ENCODE measurements around the gene SCN3A.
A peak's percentile ranks its signal among the peaks of the same experiment; 100 is the strongest.

SCN3A gene

GRCh38 chr2:165144315-165144714, 59.5 kb downstream of the SCN3A start:
- no peaks in the 10 kb centered on the region for H3K36me3 ChIP-seq (ENCODE audit: control insufficient read depth, insufficient read depth, low read length, severe bottlenecking)
- no peak for DNase-seq (ENCODE audit: low read depth)
- H3K27me3 ChIP-seq (replicated peaks; ENCODE audit: control insufficient read depth, insufficient read depth, low read length) = no peaks in the 10 kb centered on the region
- no peak overlapping the region for H3K4me3 ChIP-seq (ENCODE audit: low read length)
- H3K9me3 ChIP-seq (ENCODE audit: control insufficient read depth, low read length) = no peaks in the 10 kb centered on the region
- no peak overlapping the region for H3K9ac ChIP-seq (ENCODE audit: low read length)
- no peaks in the 10 kb centered on the region for H3K4me1 ChIP-seq (ENCODE audit: control insufficient read depth, insufficient read depth, low read length)

DNA sequence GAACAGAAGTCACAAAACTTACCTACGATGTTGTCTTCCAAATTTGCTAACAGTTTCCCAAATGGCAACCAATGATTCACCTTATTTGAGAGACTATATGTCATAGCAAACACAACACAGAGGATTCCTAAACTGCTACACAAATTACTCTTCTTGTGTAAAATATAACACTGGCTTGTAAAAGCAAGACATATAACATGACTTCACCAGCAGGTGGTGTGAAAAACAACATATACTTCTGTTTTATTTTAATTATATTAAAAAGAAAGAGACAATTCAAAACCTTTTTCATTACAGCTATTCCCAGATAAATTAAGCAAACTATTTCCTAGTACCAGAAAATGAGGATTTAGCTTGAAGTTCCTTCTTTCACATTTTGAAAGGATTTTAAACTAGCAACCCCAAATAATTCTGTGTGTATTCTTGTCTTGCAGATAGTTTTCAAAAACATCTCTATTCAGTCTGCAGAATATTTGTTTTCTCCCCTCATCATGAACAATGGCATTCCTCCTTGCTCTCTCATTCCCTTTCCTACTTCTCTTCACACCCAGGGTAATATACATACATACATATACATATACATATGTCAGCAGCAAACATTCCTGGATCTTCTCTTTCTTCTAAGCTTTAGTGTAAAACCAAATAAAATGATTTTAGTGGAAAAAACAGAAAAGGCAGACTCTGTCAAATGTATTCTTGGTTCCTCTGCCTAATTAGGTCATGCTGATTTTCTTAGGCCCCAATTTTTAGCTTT, 62.1 kb downstream of the SCN3A start:
- no peak overlapping the region for H3K9ac ChIP-seq (ENCODE audit: low read length)
- no peaks in the 10 kb centered on the region for H3K9me3 ChIP-seq (ENCODE audit: control insufficient read depth, low read length)
- no peaks in the 10 kb centered on the region for H3K4me1 ChIP-seq (ENCODE audit: control insufficient read depth, insufficient read depth, low read length)
- H3K36me3 ChIP-seq (ENCODE audit: control insufficient read depth, insufficient read depth, low read length, severe bottlenecking) = no peaks in the 10 kb centered on the region
- no peaks in the 10 kb centered on the region for H3K27me3 ChIP-seq (replicated peaks; ENCODE audit: control insufficient read depth, insufficient read depth, low read length)
- no peak overlapping the region for H3K4me3 ChIP-seq (ENCODE audit: low read length)
- peak; percentile 53 for DNase-seq (ENCODE audit: low read depth)

DNA sequence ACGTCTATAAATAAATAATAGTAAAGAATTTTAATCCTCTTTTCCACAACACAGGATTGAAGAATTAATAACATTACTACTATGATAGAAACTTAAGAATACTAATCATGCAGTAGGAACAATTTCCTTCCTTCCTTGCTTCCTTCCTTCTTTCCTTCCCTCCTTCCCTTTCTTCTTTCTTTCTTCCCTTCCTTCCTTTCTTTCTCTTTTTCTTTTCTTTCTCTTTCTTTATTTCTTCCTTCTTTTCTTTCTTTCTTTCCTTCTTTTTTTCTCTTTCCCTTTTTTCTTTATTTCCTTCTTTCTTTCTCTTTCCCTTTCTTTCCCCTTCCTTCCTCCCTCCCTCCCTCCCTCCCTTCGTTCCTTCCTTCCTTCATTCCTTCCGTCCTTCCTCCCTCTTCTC, 77.6 kb downstream of the SCN3A start:
- H3K4me1 ChIP-seq (ENCODE audit: control insufficient read depth, insufficient read depth, low read length) = no peaks in the 10 kb centered on the region
- no peak overlapping the region for H3K9ac ChIP-seq (ENCODE audit: low read length)
- H3K4me3 ChIP-seq (ENCODE audit: low read length) = no peak overlapping the region
- no peaks in the 10 kb centered on the region for H3K9me3 ChIP-seq (ENCODE audit: control insufficient read depth, low read length)
- no peaks in the 10 kb centered on the region for H3K27me3 ChIP-seq (replicated peaks; ENCODE audit: control insufficient read depth, insufficient read depth, low read length)
- DNase-seq (ENCODE audit: low read depth) = no peak
- H3K36me3 ChIP-seq (ENCODE audit: control insufficient read depth, insufficient read depth, low read length, severe bottlenecking) = no peaks in the 10 kb centered on the region

- Histone ChIP-seq H3K36me3 (ENCODE audit: control insufficient read depth, insufficient read depth, low read length, severe bottlenecking) (no peaks in the 10 kb centered on the region), H3K27me3 (replicated peaks; ENCODE audit: control insufficient read depth, insufficient read depth, low read length) (no peaks in the 10 kb centered on the region), H3K9me3 (ENCODE audit: control insufficient read depth, low read length) (no peaks in the 10 kb centered on the region), H3K4me1 (ENCODE audit: control insufficient read depth, insufficient read depth, low read length) (no peaks in the 10 kb centered on the region), H3K4me3 (ENCODE audit: low read length) (no peak overlapping the region), H3K9ac (ENCODE audit: low read length) (no peak overlapping the region)
- DNase-seq (ENCODE audit: low read depth) = no peak
Observed at GRCh38 chr2:165122521-165122920, 81.3 kb downstream of the SCN3A start.

DNA sequence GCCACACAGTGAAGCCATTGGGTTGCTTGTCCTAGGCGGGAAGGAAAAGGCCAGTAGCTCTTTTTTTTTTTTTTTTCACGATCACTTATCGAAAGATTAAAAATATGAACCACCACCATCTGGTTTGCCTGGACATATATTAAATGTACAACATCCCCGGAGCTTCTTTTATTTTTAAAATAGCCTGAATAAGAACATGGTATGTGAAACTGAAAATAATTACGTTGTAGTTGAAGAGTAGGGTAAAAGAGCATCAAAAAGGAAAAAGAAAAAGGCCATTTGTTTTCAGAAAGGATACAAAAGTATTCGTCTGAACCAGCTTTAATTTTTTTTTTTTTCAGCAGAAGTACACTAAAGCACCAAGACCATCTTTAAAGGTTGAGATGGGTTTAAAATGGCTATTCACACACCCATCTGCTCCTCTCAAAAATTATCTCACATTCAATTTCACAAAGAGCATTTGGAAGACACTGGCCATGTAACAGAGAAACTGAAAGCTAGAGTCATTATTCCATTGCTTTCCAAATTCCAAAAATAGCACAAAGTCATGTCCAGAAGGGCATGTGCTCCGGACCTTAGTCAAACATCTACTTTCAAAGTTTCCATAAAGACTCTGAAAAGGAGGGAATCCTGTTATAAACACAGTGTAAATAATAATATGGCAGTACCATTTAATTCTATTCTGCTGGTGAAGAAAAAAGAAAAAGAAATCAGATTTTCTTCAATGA, 82.9 kb downstream of the SCN3A start:
- H3K9ac ChIP-seq (ENCODE audit: low read length) = no peak overlapping the region
- peak overlapping the region; percentile 22 for H3K4me3 ChIP-seq (ENCODE audit: low read length)
- H3K27me3 ChIP-seq (replicated peaks; ENCODE audit: control insufficient read depth, insufficient read depth, low read length) = no peaks in the 10 kb centered on the region
- no peaks in the 10 kb centered on the region for H3K9me3 ChIP-seq (ENCODE audit: control insufficient read depth, low read length)
- H3K4me1 ChIP-seq (ENCODE audit: control insufficient read depth, insufficient read depth, low read length) = no peaks in the 10 kb centered on the region
- no peaks in the 10 kb centered on the region for H3K36me3 ChIP-seq (ENCODE audit: control insufficient read depth, insufficient read depth, low read length, severe bottlenecking)
- DNase-seq (ENCODE audit: low read depth) = no peak

- Histone ChIP-seq H3K4me1 (ENCODE audit: control insufficient read depth, insufficient read depth, low read length) (no peaks in the 10 kb centered on the region), H3K9me3 (ENCODE audit: control insufficient read depth, low read length) (no peaks in the 10 kb centered on the region), H3K4me3 (ENCODE audit: low read length) (no peak overlapping the region), H3K36me3 (ENCODE audit: control insufficient read depth, insufficient read depth, low read length, severe bottlenecking) (no peaks in the 10 kb centered on the region), H3K27me3 (replicated peaks; ENCODE audit: control insufficient read depth, insufficient read depth, low read length) (no peaks in the 10 kb centered on the region), H3K9ac (ENCODE audit: low read length) (no peak overlapping the region)
- no peak for DNase-seq (ENCODE audit: low read depth)
Observed at GRCh38 chr2:165115258-165115657, 88.6 kb downstream of the SCN3A start.

DNA sequence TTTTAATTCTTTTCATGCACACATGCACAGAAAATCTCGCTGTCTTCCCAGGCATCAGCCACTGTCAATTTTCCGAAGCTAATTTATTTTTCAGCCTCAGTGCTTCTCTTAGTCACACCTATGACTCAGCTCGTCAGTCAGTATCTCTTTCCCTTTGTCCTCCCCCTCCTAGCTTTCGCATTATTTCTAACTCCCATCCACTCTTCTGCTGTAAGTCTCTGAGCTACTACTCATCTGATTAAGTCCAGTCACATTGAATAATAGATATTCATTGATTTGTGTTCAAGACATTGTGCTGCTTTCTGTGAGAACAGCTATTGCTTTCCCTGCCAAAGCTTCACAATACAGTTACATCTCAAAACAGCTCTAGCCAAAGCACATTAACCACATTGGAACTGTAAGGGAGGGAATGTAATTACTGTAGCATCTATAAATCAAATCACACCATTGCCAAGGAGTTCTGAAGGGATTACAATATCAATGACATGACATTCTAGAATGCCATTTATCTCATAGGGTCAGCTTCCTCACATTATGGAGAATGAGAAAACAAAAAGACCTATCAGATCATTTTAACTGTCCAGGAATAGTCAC, 89.4 kb downstream of the SCN3A start:
- Histone ChIP-seq H3K27me3 (replicated peaks; ENCODE audit: control insufficient read depth, insufficient read depth, low read length) (no peaks in the 10 kb centered on the region), H3K9me3 (ENCODE audit: control insufficient read depth, low read length) (no peaks in the 10 kb centered on the region), H3K9ac (ENCODE audit: low read length) (no peak overlapping the region), H3K4me1 (ENCODE audit: control insufficient read depth, insufficient read depth, low read length) (no peaks in the 10 kb centered on the region), H3K4me3 (ENCODE audit: low read length) (no peak overlapping the region), H3K36me3 (ENCODE audit: control insufficient read depth, insufficient read depth, low read length, severe bottlenecking) (no peaks in the 10 kb centered on the region)
- peak; percentile 45 for DNase-seq (ENCODE audit: low read depth)

GRCh38 chr2:165113414-165113813, 90.4 kb downstream of the SCN3A start:
- Histone ChIP-seq H3K9me3 (ENCODE audit: control insufficient read depth, low read length) (no peaks in the 10 kb centered on the region), H3K27me3 (replicated peaks; ENCODE audit: control insufficient read depth, insufficient read depth, low read length) (no peaks in the 10 kb centered on the region), H3K4me3 (ENCODE audit: low read length) (no peak overlapping the region), H3K9ac (ENCODE audit: low read length) (no peak overlapping the region), H3K4me1 (ENCODE audit: control insufficient read depth, insufficient read depth, low read length) (no peaks in the 10 kb centered on the region), H3K36me3 (ENCODE audit: control insufficient read depth, insufficient read depth, low read length, severe bottlenecking) (no peaks in the 10 kb centered on the region)
- DNase-seq (ENCODE audit: low read depth) = peak; percentile 53

DNA sequence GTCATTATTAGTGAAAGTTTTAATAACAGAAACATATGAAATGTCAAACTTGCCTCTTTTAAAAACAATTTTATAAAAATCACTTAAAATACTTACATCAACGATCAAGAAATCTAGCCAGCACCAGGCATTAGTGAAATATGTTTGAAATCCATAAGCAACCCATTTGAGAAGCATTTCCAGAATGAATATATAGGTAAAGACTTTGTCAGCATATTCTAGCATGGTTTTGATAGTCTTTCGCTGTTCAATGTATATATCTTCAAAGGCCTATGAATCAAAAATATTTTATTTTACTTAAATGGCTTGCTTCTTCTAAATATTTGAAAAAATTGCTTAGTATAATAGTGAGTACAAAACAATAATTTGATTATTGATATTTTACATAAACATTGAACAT, 91.1 kb downstream of the SCN3A start:
- Histone ChIP-seq H3K9me3 (ENCODE audit: control insufficient read depth, low read length) (no peaks in the 10 kb centered on the region), H3K9ac (ENCODE audit: low read length) (no peak overlapping the region), H3K36me3 (ENCODE audit: control insufficient read depth, insufficient read depth, low read length, severe bottlenecking) (no peaks in the 10 kb centered on the region), H3K4me1 (ENCODE audit: control insufficient read depth, insufficient read depth, low read length) (no peaks in the 10 kb centered on the region), H3K4me3 (ENCODE audit: low read length) (no peak overlapping the region), H3K27me3 (replicated peaks; ENCODE audit: control insufficient read depth, insufficient read depth, low read length) (no peaks in the 10 kb centered on the region)
- DNase-seq (ENCODE audit: low read depth) = no peak

GRCh38 chr2:165112133-165112573, 91.7 kb downstream of the SCN3A start:
- no peak for DNase-seq (ENCODE audit: low read depth)
- Histone ChIP-seq H3K9ac (ENCODE audit: low read length) (no peak overlapping the region), H3K9me3 (ENCODE audit: control insufficient read depth, low read length) (no peaks in the 10 kb centered on the region), H3K4me3 (ENCODE audit: low read length) (no peak overlapping the region), H3K36me3 (ENCODE audit: control insufficient read depth, insufficient read depth, low read length, severe bottlenecking) (no peaks in the 10 kb centered on the region), H3K4me1 (ENCODE audit: control insufficient read depth, insufficient read depth, low read length) (no peaks in the 10 kb centered on the region), H3K27me3 (replicated peaks; ENCODE audit: control insufficient read depth, insufficient read depth, low read length) (no peaks in the 10 kb centered on the region)

DNA sequence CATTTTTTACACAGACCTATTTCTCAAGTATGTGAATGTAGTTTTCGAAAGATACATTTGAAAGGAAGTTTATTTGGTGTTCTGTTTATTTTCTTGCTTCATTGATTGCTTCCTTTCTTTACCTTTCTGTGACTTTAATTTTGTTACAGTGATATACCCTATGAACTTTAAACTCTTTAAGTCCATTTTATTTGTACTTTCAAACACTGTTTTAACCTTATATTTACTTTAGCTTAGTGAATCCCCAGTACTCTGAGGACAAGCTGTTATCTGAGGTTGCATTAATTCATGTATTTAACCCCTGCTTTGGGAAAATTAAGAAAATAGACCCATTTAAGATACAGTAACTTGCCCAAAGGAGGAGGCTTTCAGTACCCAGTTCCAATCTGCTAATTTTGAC, 93.5 kb downstream of the SCN3A start:
- no peak for DNase-seq (ENCODE audit: low read depth)
- Histone ChIP-seq H3K9ac (ENCODE audit: low read length) (no peak overlapping the region), H3K9me3 (ENCODE audit: control insufficient read depth, low read length) (no peaks in the 10 kb centered on the region), H3K4me1 (ENCODE audit: control insufficient read depth, insufficient read depth, low read length) (no peaks in the 10 kb centered on the region), H3K36me3 (ENCODE audit: control insufficient read depth, insufficient read depth, low read length, severe bottlenecking) (no peaks in the 10 kb centered on the region), H3K4me3 (ENCODE audit: low read length) (no peak overlapping the region), H3K27me3 (replicated peaks; ENCODE audit: control insufficient read depth, insufficient read depth, low read length) (no peaks in the 10 kb centered on the region)

All from adipocyte (in vitro differentiated cells).